ENCODE results near the gene MIGA2. TPM values are rescaled to one million over a fixed set of nuclear protein-coding genes. Genes with fewer than 3 reads are reported as not detected.

MIGA2 gene
- total RNA-seq, 2 experiments from 2014 or later, result 53.2 to 56.9 TPM

GRCh38 chr9:129078691-129079503, 42.5 kb downstream of the MIGA2 start:
- H3K27ac ChIP-seq (ENCODE audit: low read depth in 1 of 2, low read length in 2 of 2), result no peak overlapping the region
- intact Hi-C loops (cut with DNase I, micrococcal nuclease), result no loop called here
- Mint-ChIP-seq H3K27me3 (no peaks in the 10 kb centered on the region), H3K27ac (no peak overlapping the region), H3K4me1 (ENCODE audit: low read depth) (peaks cover 29% of the 10 kb centered on the region), H3K4me3 (peak overlapping the region; percentile 51), H3K9me3 (no peaks in the 10 kb centered on the region), H3K36me3 (ENCODE audit: low read depth) (no peaks in the 10 kb centered on the region)
- no peaks in the 10 kb centered on the region for H3K9me3 ChIP-seq (ENCODE audit: control insufficient read depth in 1 of 2, insufficient read depth in 1 of 2, low read length in 2 of 2)
- ATAC-seq (ENCODE audit: poor library complexity) (no peak), DNase-seq (no peak)
- peaks cover 37% of the 10 kb centered on the region for H3K4me1 ChIP-seq (ENCODE audit: insufficient read depth, low read length)
- H3K36me3 ChIP-seq (ENCODE audit: insufficient read depth, low read length), result peaks cover 1% of the 10 kb centered on the region
- POLR2A ChIA-PET, result interaction anchor here (2.4 kb wide), 1 partner anchor 10 kb away, joined by 25 read pairs; no protein-coding TSS in a partner anchor
- no peak overlapping the region for H3K4me3 ChIP-seq (ENCODE audit: low read length)
- no peaks in the 10 kb centered on the region for H3K27me3 ChIP-seq (ENCODE audit: control insufficient read depth in 1 of 2, insufficient read depth in 2 of 2, low read length in 2 of 2)
- CTCF ChIA-PET, result no interaction called here
- no peak for TF ChIP-seq CTCF (IDR thresholded peaks at IDR 0.05)

- no peaks in the 10 kb centered on the region for H3K27me3 Mint-ChIP-seq
- no peak for DNase-seq
- Histone ChIP-seq H3K4me1 (ENCODE audit: insufficient read depth, low read length) (peaks cover 39% of the 10 kb centered on the region), H3K27me3 (ENCODE audit: control insufficient read depth in 1 of 2, insufficient read depth in 2 of 2, low read length in 2 of 2) (no peaks in the 10 kb centered on the region), H3K36me3 (ENCODE audit: insufficient read depth, low read length) (peaks cover 6% of the 10 kb centered on the region), H3K4me3 (ENCODE audit: low read length) (peak overlapping the region; percentile 91), H3K27ac (ENCODE audit: low read depth in 1 of 2, low read length in 2 of 2) (no peak overlapping the region), H3K9me3 (ENCODE audit: control insufficient read depth in 1 of 2, insufficient read depth in 1 of 2, low read length in 2 of 2) (no peaks in the 10 kb centered on the region)
- TF ChIP-seq CTCF (IDR thresholded peaks at IDR 0.05), result no peak
- intact Hi-C loops (cut with DNase I, micrococcal nuclease), result loop anchor here (2.0 kb wide), 3 partner anchors 31 to 51 kb away; partner anchors contain the start of genes CRAT (in 1 of the 2), MIGA2 (in 1 of the 2), PTPA (in 1 of the 2) and SH3GLB2 (in 1 of the 2)
- H3K4me1 Mint-ChIP-seq (ENCODE audit: low read depth), result peaks cover 29% of the 10 kb centered on the region
- peak overlapping the region; percentile 96 for H3K4me3 Mint-ChIP-seq
- no peak for ATAC-seq (ENCODE audit: poor library complexity)
- no peak overlapping the region for H3K27ac Mint-ChIP-seq
- no peaks in the 10 kb centered on the region for H3K9me3 Mint-ChIP-seq
- no peaks in the 10 kb centered on the region for H3K36me3 Mint-ChIP-seq (ENCODE audit: low read depth)
- ChIA-PET POLR2A (interaction anchor here (0.6 to 2.4 kb wide), 9 partner anchors 8 to 545 kb away, joined by 3 to 25 read pairs (median 3); partner anchors contain the start of genes CRAT, MIGA2, PTPA and SH3GLB2), CTCF (no interaction called here)
These were observed 43.4 kb downstream of the MIGA2 start for GRCh38 chr9:129079829-129080228.

- no peaks in the 10 kb centered on the region for H3K9me3 Mint-ChIP-seq
- Histone ChIP-seq H3K9me3 (ENCODE audit: control insufficient read depth in 1 of 2, insufficient read depth in 1 of 2, low read length in 2 of 2) (no peaks in the 10 kb centered on the region), H3K36me3 (ENCODE audit: insufficient read depth, low read length) (peaks cover 10% of the 10 kb centered on the region), H3K4me3 (ENCODE audit: low read length) (peak overlapping the region; percentile 91), H3K27ac (ENCODE audit: low read depth in 1 of 2, low read length in 2 of 2) (no peak overlapping the region), H3K27me3 (ENCODE audit: control insufficient read depth in 1 of 2, insufficient read depth in 2 of 2, low read length in 2 of 2) (no peaks in the 10 kb centered on the region), H3K4me1 (ENCODE audit: insufficient read depth, low read length) (peaks cover 39% of the 10 kb centered on the region)
- ChIA-PET POLR2A (interaction anchor here (0.6 to 2.4 kb wide), 13 partner anchors 8 to 544 kb away, joined by 3 to 25 read pairs (median 3); partner anchors contain the start of genes CRAT, ENDOG, MIGA2 and PTPA), CTCF (interaction anchor here (1.6 kb wide), 1 partner anchor 51 kb away, joined by 4 read pairs; no protein-coding TSS in a partner anchor)
- TF ChIP-seq CTCF (IDR thresholded peaks at IDR 0.05), result no peak
- H3K27ac Mint-ChIP-seq, result peak overlapping the region; percentile 81
- intact Hi-C loops (cut with DNase I, micrococcal nuclease), result loop anchor here (2.0 kb wide), 3 partner anchors 31 to 51 kb away; partner anchors contain the start of genes CRAT (in 1 of the 2), MIGA2 (in 1 of the 2), PTPA (in 1 of the 2) and SH3GLB2 (in 1 of the 2)
- no peaks in the 10 kb centered on the region for H3K36me3 Mint-ChIP-seq (ENCODE audit: low read depth)
- no peak for DNase-seq
- ATAC-seq (ENCODE audit: poor library complexity), result no peak
- H3K4me3 Mint-ChIP-seq, result peak overlapping the region; percentile 96
- H3K4me1 Mint-ChIP-seq (ENCODE audit: low read depth), result peaks cover 29% of the 10 kb centered on the region
- no peaks in the 10 kb centered on the region for H3K27me3 Mint-ChIP-seq
These were observed 43.8 kb downstream of the MIGA2 start for GRCh38 chr9:129080298-129080600.
